ENCODE data around the gene TMIE. TPM values are rescaled to one million over a fixed set of nuclear protein-coding genes. Genes with fewer than 3 reads are reported as not detected.

The TMIE gene
- total RNA-seq, 1 donor from 2014 or later = 0.44 TPM

- Mint-ChIP-seq H3K9me3 (no peaks in the 10 kb centered on the region), H3K36me3 (ENCODE audit: low read depth) (no peaks in the 10 kb centered on the region), H3K27me3 (peaks cover 16% of the 10 kb centered on the region), H3K4me1 (peaks cover 2% of the 10 kb centered on the region), H3K27ac (no peak overlapping the region), H3K4me3 (no peak overlapping the region)
- intact Hi-C loops (cut with micrococcal nuclease) = no loop called here
- DNase-seq (no peak), ATAC-seq (ENCODE audit: low read depth) (no peak)
- ChIA-PET POLR2A (no interaction called here), CTCF (no interaction called here)
- no peak for TF ChIP-seq CTCF (IDR thresholded peaks at IDR 0.05)
These were observed 14.4 kb downstream of the TMIE start for GRCh38 chr3:46715507-46716175.

GRCh38 chr3:46716461-46717441, 15.6 kb downstream of the TMIE start:
- H3K4me1 Mint-ChIP-seq = peaks cover 2% of the 10 kb centered on the region
- no peak for TF ChIP-seq CTCF (IDR thresholded peaks at IDR 0.05)
- H3K9me3 Mint-ChIP-seq = no peaks in the 10 kb centered on the region
- POLR2A ChIA-PET = no interaction called here
- H3K36me3 Mint-ChIP-seq (ENCODE audit: low read depth) = no peaks in the 10 kb centered on the region
- no peak for DNase-seq
- intact Hi-C loops (cut with micrococcal nuclease) = no loop called here
- peaks cover 16% of the 10 kb centered on the region for H3K27me3 Mint-ChIP-seq
- no peak overlapping the region for H3K27ac Mint-ChIP-seq
- CTCF ChIA-PET = no interaction called here
- no peak for ATAC-seq (ENCODE audit: low read depth)
- H3K4me3 Mint-ChIP-seq = no peak overlapping the region

- no peak within 1 kb of the TSS for H3K4me3 Mint-ChIP-seq
- DNase-seq = no peak
These were observed 16.4 kb downstream of the TMIE start, which contains the start of gene PRSS50 for GRCh38 chr3:46717447-46718231. PRSS50 (minus strand) TSS chr3:46717869; CDS start chr3:46717824, 45 bp downstream.

GRCh38 chr3:46719044-46719565, 17.9 kb downstream of the TMIE start:
- DNase-seq (no peak), ATAC-seq (ENCODE audit: low read depth) (no peak)
- POLR2A ChIA-PET = interaction anchor here (0.5 kb wide), 1 partner anchor 336 kb away, joined by 7 read pairs; no protein-coding TSS in a partner anchor
- TF ChIP-seq CTCF (IDR thresholded peaks at IDR 0.05) = no peak
- Mint-ChIP-seq H3K9me3 (no peaks in the 10 kb centered on the region), H3K27me3 (peaks cover 17% of the 10 kb centered on the region), H3K4me3 (no peak overlapping the region), H3K27ac (no peak overlapping the region), H3K4me1 (peaks cover under 1% of the 10 kb centered on the region), H3K36me3 (ENCODE audit: low read depth) (no peaks in the 10 kb centered on the region)
- CTCF ChIA-PET = no interaction called here
- intact Hi-C loops (cut with micrococcal nuclease) = no loop called here

More at GRCh38 chr3:46717447-46718231, 16.4 kb downstream of the TMIE start, which contains the start of gene PRSS50:
- no peak for TF ChIP-seq CTCF (IDR thresholded peaks at IDR 0.05)
- ChIA-PET POLR2A (no interaction called here), CTCF (no interaction called here)
- H3K4me1 Mint-ChIP-seq = peaks cover 2% of the 10 kb centered on the region
- H3K36me3 Mint-ChIP-seq (ENCODE audit: low read depth) = no peaks in the 10 kb centered on the region
- H3K9me3 Mint-ChIP-seq = no peaks in the 10 kb centered on the region
- H3K27me3 Mint-ChIP-seq = peaks cover 17% of the 10 kb centered on the region
- intact Hi-C loops (cut with micrococcal nuclease) = no loop called here
- no peak within 1 kb of the TSS for H3K27ac Mint-ChIP-seq
- no peak for ATAC-seq (ENCODE audit: low read depth)

Measured in activated B cell treated with CpG ODN at 0.5 μM for 24 hours (primary cell).